Measurements from ENCODE around the gene HERPUD1. TPM values are rescaled to one million over a fixed set of nuclear protein-coding genes. Genes with fewer than 3 reads are reported as not detected.

The HERPUD1 gene
- total and polyA plus RNA-seq, 2 of the 13 experiments (the other 11 are each of a cell fraction or from before 2014, with no cell fraction given) = 96.2 to 323 TPM

DNA sequence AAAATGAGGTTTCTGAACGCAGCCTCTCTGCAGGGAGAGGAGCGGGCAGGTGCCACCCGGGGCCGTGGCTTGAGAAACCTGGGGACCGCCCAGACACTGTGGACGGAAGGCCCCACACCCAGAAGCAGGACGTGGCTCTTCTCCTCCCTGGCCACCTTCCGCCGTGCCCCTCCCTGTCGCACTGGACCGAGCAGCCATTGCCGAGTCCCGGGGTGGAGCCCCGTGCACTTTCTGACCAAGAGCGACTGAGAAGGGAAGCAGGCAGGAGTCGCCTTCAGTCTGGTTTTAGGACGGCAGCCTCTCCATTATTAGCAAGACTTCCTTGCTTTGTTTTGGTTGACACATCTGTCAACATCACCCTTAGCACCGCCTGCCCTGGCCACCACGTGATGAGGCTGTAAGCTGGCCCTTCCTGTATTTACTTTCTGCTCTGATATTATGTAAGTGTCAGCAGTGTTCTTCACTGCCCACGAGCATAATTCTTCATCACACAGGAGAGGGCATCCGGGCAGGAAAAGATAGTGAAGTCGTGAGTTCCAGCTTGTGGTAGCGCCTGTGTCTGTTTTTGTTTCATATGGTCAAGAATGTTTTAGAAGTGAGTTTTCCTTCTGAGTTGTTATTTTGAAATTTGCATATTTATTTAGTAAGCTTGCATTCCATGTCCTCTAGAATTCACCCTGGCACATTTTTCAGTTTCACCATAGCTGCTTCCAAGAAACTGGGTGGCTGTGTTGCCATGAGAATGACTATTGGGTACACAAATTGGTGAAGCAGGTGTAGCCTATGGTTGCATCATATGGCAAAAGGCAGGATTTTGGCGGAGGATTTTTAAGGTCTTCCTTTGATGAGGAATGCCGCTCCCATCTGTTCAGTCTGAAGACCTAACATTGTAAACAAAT lies 1.0 kb downstream of the HERPUD1 start (continued):
- TF ChIP-seq ZNF558 (CRISPR knock-in tag; IDR thresholded peaks at IDR 0.05; ENCODE audit: borderline replicate concordance) (peak; percentile 63; the same call in 1 of the 2 replicates), ZNF589 (CRISPR knock-in tag; conservative IDR thresholded peaks at IDR 0.05) (peak; percentile 78; the same call in 1 of the 2 replicates), RORA (CRISPR knock-in tag; IDR thresholded peaks at IDR 0.05) (no peak), ZNF432 (CRISPR knock-in tag; IDR thresholded peaks at IDR 0.05; ENCODE audit: borderline replicate concordance) (no peak), ZNF282 (IDR thresholded peaks at IDR 0.05; ENCODE audit: partially characterized antibody) (no peak), ZNF615 (CRISPR knock-in tag; IDR thresholded peaks at IDR 0.05; ENCODE audit: borderline replicate concordance) (no peak), EEA1 (CRISPR knock-in tag; IDR thresholded peaks at IDR 0.05; ENCODE audit: borderline replicate concordance) (no peak), ZBTB7B (CRISPR knock-in tag; IDR thresholded peaks at IDR 0.05) (no peak), SNAI1 (CRISPR knock-in tag; IDR thresholded peaks at IDR 0.05; ENCODE audit: borderline replicate concordance) (no peak), FLYWCH1 (CRISPR knock-in tag; IDR thresholded peaks at IDR 0.05) (no peak), EHMT2 (IDR thresholded peaks at IDR 0.05; ENCODE audit: borderline replicate concordance, low read depth, low read length) (no peak), PCBP2 (optimal IDR thresholded peaks at IDR 0.05; ENCODE audit: low read depth, low read length, poor library complexity, severe bottlenecking) (no peak), ZNF572 (CRISPR knock-in tag; IDR thresholded peaks at IDR 0.05) (no peak), HNRNPLL (IDR thresholded peaks at IDR 0.05; ENCODE audit: low read depth, low read length, poor library complexity, severe bottlenecking) (no peak), AHR (CRISPR knock-in tag; IDR thresholded peaks at IDR 0.05) (no peak), JARID2 (CRISPR knock-in tag; IDR thresholded peaks at IDR 0.05; ENCODE audit: insufficient replicate concordance) (no peak), ZNF143 (CRISPR knock-in tag; IDR thresholded peaks at IDR 0.05) (peak; percentile 31; the same call in 1 of the 2 replicates), ZFX (CRISPR knock-in tag; IDR thresholded peaks at IDR 0.05; ENCODE audit: low read depth) (no peak; the same call in 1 of the 2 replicates)
- TF ChIP-seq, protein P1, sequence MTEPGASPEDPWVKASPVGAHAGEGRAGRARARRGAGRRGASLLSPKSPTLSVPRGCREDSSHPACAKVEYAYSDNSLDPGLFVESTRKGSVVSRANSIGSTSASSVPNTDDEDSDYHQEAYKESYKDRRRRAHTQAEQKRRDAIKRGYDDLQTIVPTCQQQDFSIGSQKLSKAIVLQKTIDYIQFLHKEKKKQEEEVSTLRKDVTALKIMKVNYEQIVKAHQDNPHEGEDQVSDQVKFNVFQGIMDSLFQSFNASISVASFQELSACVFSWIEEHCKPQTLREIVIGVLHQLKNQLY (CRISPR knock-in tag; IDR thresholded peaks at IDR 0.05) = peak; percentile 86; the same call in 1 of the 2 replicates
- TF ChIP-seq, protein P2, sequence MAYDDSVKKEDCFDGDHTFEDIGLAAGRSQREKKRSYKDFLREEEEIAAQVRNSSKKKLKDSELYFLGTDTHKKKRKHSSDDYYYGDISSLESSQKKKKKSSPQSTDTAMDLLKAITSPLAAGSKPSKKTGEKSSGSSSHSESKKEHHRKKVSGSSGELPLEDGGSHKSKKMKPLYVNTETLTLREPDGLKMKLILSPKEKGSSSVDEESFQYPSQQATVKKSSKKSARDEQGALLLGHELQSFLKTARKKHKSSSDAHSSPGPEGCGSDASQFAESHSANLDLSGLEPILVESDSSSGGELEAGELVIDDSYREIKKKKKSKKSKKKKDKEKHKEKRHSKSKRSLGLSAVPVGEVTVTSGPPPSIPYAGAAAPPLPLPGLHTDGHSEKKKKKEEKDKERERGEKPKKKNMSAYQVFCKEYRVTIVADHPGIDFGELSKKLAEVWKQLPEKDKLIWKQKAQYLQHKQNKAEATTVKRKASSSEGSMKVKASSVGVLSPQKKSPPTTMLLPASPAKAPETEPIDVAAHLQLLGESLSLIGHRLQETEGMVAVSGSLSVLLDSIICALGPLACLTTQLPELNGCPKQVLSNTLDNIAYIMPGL (CRISPR knock-in tag; IDR thresholded peaks at IDR 0.05; ENCODE audit: borderline replicate concordance in 1 of 2, low read depth in 1 of 2) = peak; percentile 49 to 83; a peak in 1 of 4 replicates
- TF ChIP-seq, protein P3, sequence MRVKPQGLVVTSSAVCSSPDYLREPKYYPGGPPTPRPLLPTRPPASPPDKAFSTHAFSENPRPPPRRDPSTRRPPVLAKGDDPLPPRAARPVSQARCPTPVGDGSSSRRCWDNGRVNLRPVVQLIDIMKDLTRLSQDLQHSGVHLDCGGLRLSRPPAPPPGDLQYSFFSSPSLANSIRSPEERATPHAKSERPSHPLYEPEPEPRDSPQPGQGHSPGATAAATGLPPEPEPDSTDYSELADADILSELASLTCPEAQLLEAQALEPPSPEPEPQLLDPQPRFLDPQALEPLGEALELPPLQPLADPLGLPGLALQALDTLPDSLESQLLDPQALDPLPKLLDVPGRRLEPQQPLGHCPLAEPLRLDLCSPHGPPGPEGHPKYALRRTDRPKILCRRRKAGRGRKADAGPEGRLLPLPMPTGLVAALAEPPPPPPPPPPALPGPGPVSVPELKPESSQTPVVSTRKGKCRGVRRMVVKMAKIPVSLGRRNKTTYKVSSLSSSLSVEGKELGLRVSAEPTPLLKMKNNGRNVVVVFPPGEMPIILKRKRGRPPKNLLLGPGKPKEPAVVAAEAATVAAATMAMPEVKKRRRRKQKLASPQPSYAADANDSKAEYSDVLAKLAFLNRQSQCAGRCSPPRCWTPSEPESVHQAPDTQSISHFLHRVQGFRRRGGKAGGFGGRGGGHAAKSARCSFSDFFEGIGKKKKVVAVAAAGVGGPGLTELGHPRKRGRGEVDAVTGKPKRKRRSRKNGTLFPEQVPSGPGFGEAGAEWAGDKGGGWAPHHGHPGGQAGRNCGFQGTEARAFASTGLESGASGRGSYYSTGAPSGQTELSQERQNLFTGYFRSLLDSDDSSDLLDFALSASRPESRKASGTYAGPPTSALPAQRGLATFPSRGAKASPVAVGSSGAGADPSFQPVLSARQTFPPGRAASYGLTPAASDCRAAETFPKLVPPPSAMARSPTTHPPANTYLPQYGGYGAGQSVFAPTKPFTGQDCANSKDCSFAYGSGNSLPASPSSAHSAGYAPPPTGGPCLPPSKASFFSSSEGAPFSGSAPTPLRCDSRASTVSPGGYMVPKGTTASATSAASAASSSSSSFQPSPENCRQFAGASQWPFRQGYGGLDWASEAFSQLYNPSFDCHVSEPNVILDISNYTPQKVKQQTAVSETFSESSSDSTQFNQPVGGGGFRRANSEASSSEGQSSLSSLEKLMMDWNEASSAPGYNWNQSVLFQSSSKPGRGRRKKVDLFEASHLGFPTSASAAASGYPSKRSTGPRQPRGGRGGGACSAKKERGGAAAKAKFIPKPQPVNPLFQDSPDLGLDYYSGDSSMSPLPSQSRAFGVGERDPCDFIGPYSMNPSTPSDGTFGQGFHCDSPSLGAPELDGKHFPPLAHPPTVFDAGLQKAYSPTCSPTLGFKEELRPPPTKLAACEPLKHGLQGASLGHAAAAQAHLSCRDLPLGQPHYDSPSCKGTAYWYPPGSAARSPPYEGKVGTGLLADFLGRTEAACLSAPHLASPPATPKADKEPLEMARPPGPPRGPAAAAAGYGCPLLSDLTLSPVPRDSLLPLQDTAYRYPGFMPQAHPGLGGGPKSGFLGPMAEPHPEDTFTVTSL (CRISPR knock-in tag; IDR thresholded peaks at IDR 0.05; ENCODE audit: borderline replicate concordance) = peak; percentile 55; the same call in 1 of the 2 replicates
